Measurements from ENCODE around the gene TLN1. TPM values are rescaled to one million over a fixed set of nuclear protein-coding genes. Genes with fewer than 3 reads are reported as not detected.

TLN1 gene
- total RNA-seq, 1 experiment from 2014 or later: 347 TPM

- H3K4me1 ChIP-seq (ENCODE audit: control insufficient read depth, insufficient read depth, low read length): peaks cover 64% of the 10 kb centered on the region
- CTCF ChIA-PET: interaction anchor here (0.5 to 2.2 kb wide), 8 partner anchors 13 to 50 kb away, joined by 3 to 15 read pairs (median 4); partner anchors contain the start of gene TPM2
- BruUV-seq (replicated peaks): no TSS peak
- H3K36me3 ChIP-seq (ENCODE audit: control insufficient read depth, insufficient read depth, low read length): peaks cover 3% of the 10 kb centered on the region
- no peak for ATAC-seq
- POLR2A ChIA-PET: interaction anchor here (0.6 to 1.2 kb wide), 7 partner anchors 9 to 1805 kb away, joined by 3 to 7 read pairs (median 3); partner anchors contain the start of gene TLN1
- H3K4me3 ChIP-seq (ENCODE audit: low read depth in 2 of 2, low read length in 2 of 2): no peak overlapping the region
- H3K27ac ChIP-seq (ENCODE audit: low read length): peak overlapping the region; percentile 97
- in situ Hi-C loops (cut with HindIII; ENCODE audit: low pct_unique_long_range_greater_than_20kb, low sequenced_read_pairs): no loop called here
- H3K27me3 ChIP-seq (ENCODE audit: control insufficient read depth, insufficient read depth, low read length): no peaks in the 10 kb centered on the region
- DNase-seq (ENCODE audit: low read depth, low spot score): no peak
- H3K9me3 ChIP-seq (ENCODE audit: control insufficient read depth, insufficient read depth, low read depth, low read length): no peaks in the 10 kb centered on the region
- intact Hi-C loops (cut with micrococcal nuclease; ENCODE audit: unreplicated experiment): loop anchor here (5.0 kb wide), 1 partner anchor 66 kb away; no protein-coding TSS in a partner anchor
- no peak for TF ChIP-seq SIN3A (IDR thresholded peaks at IDR 0.05; ENCODE audit: borderline replicate concordance, insufficient read depth, low read depth, low read length)
- TF ChIP-seq TCF7L2 (IDR thresholded peaks at IDR 0.05; ENCODE audit: low read depth, low read length): no peak
- no peak for TF ChIP-seq CTCF (IDR thresholded peaks at IDR 0.05)
- no peak for TF ChIP-seq POLR2AphosphoS5 (IDR thresholded peaks at IDR 0.05; ENCODE audit: low read depth, low read length)
- no peak for TF ChIP-seq REST (IDR thresholded peaks at IDR 0.05; ENCODE audit: insufficient read depth in 1 of 2, low read depth in 2 of 2, low read length in 1 of 2)
Measured at GRCh38 chr9:35660966-35661415, 71.0 kb downstream of the TLN1 start.

DNA sequence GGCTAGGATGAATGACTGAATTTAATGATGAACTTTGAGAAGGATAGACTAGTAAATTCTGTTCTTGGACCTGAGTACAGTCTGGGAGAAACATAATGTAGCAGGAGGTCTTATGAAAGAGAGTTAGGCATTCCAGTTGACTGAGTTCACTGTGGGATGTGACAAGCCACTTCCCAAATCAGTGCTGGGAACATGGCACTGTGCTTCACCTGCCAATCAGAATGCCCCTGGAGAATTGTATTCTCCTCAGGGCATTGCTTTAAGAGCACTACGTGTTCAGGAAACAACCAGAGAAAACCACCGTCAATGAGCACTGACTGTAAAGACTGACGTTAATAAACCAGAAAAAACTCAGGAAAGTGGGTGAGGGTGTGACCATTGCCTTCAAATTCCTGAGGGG, 72.7 kb downstream of the TLN1 start:
- Histone ChIP-seq H3K36me3 (ENCODE audit: control insufficient read depth, insufficient read depth, low read length) (peaks cover 3% of the 10 kb centered on the region), H3K4me3 (ENCODE audit: low read depth in 2 of 2, low read length in 2 of 2) (peak overlapping the region; percentile 64 to 70), H3K27ac (ENCODE audit: low read length) (peak overlapping the region; percentile 94), H3K4me1 (ENCODE audit: control insufficient read depth, insufficient read depth, low read length) (peaks cover 54% of the 10 kb centered on the region), H3K27me3 (ENCODE audit: control insufficient read depth, insufficient read depth, low read length) (no peaks in the 10 kb centered on the region), H3K9me3 (ENCODE audit: control insufficient read depth, insufficient read depth, low read depth, low read length) (no peaks in the 10 kb centered on the region)
- no TSS peak for BruUV-seq (replicated peaks)
- no peak for TF ChIP-seq CTCF (IDR thresholded peaks at IDR 0.05)
- ChIA-PET POLR2A (interaction anchor here (0.7 to 0.9 kb wide), 2 partner anchors 20 to 37 kb away, joined by 3 read pairs; no protein-coding TSS in a partner anchor), CTCF (interaction anchor here (0.8 to 1.0 kb wide), 3 partner anchors 8 to 73 kb away, joined by 3 to 4 read pairs (median 4); partner anchors contain the start of genes CREB3 and TLN1)
- ATAC-seq (no peak), DNase-seq (ENCODE audit: low read depth, low spot score) (no peak)
- intact Hi-C loops (cut with micrococcal nuclease; ENCODE audit: unreplicated experiment): loop anchor here (5.0 to 10.0 kb wide), 3 partner anchors 33 to 155 kb away; partner anchors contain the start of genes HINT2 and SPAG8
- in situ Hi-C loops (cut with HindIII; ENCODE audit: low pct_unique_long_range_greater_than_20kb, low sequenced_read_pairs): no loop called here

All from Panc1 (cell line).